WTC11 (cell line): ENCODE data around the gene FPR2.

Experiments used
- IRF2 ChIP-seq: sonication (generic); formaldehyde crosslinking; IDR thresholded peaks from 2 replicates; pipeline ENCODE4 v1.8.0; 2022; ENCODE audit warnings: low read depth, missing genetic modification reagents, borderline replicate concordance
- TF ChIP-seq, protein P1 (sequence below): fragments of 200-600 bp; IDR thresholded peaks from 2 replicates; pipeline ENCODE4 v1.8.0; 2022; ENCODE audit warnings: antibody characterized with exemption
- TF ChIP-seq, protein P2 (sequence below): sonication (generic); formaldehyde crosslinking; IDR thresholded peaks from 2 replicates; pipeline ENCODE4 v1.8.0; 2022; ENCODE audit warnings: mild to moderate bottlenecking, missing genetic modification reagents

DNA sequence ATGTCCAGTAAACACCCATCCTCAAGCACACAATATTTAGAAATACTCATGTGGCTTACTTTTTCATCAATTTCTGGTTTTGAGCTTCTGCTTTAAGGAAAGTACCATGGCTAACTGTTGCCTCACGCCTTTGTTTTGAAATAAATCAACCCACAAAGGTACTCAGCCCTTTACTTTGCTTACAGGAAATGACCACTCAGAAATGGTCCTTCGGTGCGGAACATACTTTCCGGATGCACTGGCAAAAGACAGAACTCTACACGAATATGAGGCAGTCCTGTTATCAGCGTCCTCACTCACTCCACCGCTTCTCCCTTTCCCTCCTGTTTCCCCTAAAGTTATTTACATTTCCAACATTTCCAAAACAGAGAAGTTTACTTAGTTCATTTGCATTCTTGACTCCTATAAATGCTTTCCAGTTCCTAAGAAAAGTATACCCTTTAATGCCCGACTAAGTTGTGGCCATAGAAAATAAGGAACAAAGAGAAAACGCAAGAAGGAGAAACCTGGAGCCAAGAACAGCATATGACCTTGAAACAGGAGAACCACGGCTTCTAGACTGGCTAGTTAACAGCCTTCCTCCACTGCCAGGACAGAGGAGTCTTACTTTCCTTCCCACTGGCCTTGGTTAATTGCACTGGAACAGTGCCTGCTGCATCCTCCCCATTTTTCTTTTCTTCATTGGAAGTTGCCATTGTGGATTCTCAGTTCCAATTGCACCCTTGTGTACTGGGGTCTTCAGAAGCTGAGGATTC, 10.6 kb downstream of the FPR2 start:
- TF ChIP-seq IRF2 (CRISPR knock-in tag), result no peak
- TF ChIP-seq, protein P1, sequence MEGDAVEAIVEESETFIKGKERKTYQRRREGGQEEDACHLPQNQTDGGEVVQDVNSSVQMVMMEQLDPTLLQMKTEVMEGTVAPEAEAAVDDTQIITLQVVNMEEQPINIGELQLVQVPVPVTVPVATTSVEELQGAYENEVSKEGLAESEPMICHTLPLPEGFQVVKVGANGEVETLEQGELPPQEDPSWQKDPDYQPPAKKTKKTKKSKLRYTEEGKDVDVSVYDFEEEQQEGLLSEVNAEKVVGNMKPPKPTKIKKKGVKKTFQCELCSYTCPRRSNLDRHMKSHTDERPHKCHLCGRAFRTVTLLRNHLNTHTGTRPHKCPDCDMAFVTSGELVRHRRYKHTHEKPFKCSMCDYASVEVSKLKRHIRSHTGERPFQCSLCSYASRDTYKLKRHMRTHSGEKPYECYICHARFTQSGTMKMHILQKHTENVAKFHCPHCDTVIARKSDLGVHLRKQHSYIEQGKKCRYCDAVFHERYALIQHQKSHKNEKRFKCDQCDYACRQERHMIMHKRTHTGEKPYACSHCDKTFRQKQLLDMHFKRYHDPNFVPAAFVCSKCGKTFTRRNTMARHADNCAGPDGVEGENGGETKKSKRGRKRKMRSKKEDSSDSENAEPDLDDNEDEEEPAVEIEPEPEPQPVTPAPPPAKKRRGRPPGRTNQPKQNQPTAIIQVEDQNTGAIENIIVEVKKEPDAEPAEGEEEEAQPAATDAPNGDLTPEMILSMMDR, result no peak
- TF ChIP-seq, protein P2, sequence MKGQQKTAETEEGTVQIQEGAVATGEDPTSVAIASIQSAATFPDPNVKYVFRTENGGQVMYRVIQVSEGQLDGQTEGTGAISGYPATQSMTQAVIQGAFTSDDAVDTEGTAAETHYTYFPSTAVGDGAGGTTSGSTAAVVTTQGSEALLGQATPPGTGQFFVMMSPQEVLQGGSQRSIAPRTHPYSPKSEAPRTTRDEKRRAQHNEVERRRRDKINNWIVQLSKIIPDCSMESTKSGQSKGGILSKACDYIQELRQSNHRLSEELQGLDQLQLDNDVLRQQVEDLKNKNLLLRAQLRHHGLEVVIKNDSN (CRISPR knock-in tag), result no peak
